GM18519 (cell line): ENCODE data around the gene POM121L2.

Source experiments
- ATAC-seq: cut with Tn5 transposase; IDR thresholded peaks from one replicate; pipeline ENCODE4 v1.9.1; 2021; ENCODE audit warnings: mild to moderate bottlenecking, moderate library complexity; ENCODE audit not compliant: unreplicated experiment, low FRiP score

The POM121L2 gene

GRCh38 chr6:27295301-27296079, 16.6 kb downstream of the POM121L2 start:
- no peak for ATAC-seq

- ATAC-seq = no peak
Observed at GRCh38 chr6:27294409-27294808, 17.7 kb downstream of the POM121L2 start.

- no peak for ATAC-seq
Observed at GRCh38 chr6:27293436-27294098, 18.5 kb downstream of the POM121L2 start.

- ATAC-seq = no peak
Observed at GRCh38 chr6:27290850-27291208, 21.2 kb downstream of the POM121L2 start.

- ATAC-seq = no peak
Observed at GRCh38 chr6:27290065-27290849, 21.8 kb downstream of the POM121L2 start.

- ATAC-seq = no peak
Observed at GRCh38 chr6:27288136-27289044, 23.7 kb downstream of the POM121L2 start.

GRCh38 chr6:27287751-27288135, 24.3 kb downstream of the POM121L2 start:
- ATAC-seq = no peak

GRCh38 chr6:27286141-27286540, 25.9 kb downstream of the POM121L2 start:
- ATAC-seq = no peak

- no peak for ATAC-seq
Observed at GRCh38 chr6:27283279-27283678, 28.8 kb downstream of the POM121L2 start.

- no peak for ATAC-seq
Observed at GRCh38 chr6:27281569-27281968, 30.5 kb downstream of the POM121L2 start.

- no peak for ATAC-seq
Observed at GRCh38 chr6:27281105-27281539, 31.0 kb downstream of the POM121L2 start.

- no peak for ATAC-seq
Observed at GRCh38 chr6:27280540-27281000, 31.5 kb downstream of the POM121L2 start.

GRCh38 chr6:27280064-27280539, 32.0 kb downstream of the POM121L2 start:
- no peak for ATAC-seq

- ATAC-seq = no peak
Observed at GRCh38 chr6:27279513-27280063, 32.5 kb downstream of the POM121L2 start.

- ATAC-seq = no peak
Observed at GRCh38 chr6:27275025-27275956, 36.8 kb downstream of the POM121L2 start.

GRCh38 chr6:27273783-27274182, 38.3 kb downstream of the POM121L2 start:
- ATAC-seq = no peak

- no peak for ATAC-seq
Observed at GRCh38 chr6:27268803-27269202, 43.3 kb downstream of the POM121L2 start.

GRCh38 chr6:27267857-27268434, 44.1 kb downstream of the POM121L2 start:
- ATAC-seq = no peak
